Endothelial cell (in vitro differentiated cells): Measurements from ENCODE around the gene FKBP4. TPM values are rescaled to one million over a fixed set of nuclear protein-coding genes. Genes with fewer than 3 reads are reported as not detected.

Source experiments
- DNase-seq: peaks from one replicate; pipeline ENCODE4 v3.0.0; 2021; ENCODE audit warnings: low spot score
- H3K27ac Mint-ChIP-seq: one replicate; pipeline ENCODE4 v1.8.0; 2021; ENCODE audit warnings: mixed read lengths, inconsistent platforms; ENCODE audit not compliant: unreplicated experiment
- H3K27me3 Mint-ChIP-seq: one replicate; pipeline ENCODE4 v1.8.0; 2021; ENCODE audit warnings: mild to moderate bottlenecking, moderate library complexity, mixed read lengths, inconsistent platforms; ENCODE audit not compliant: unreplicated experiment
- H3K36me3 Mint-ChIP-seq: one replicate; pipeline ENCODE4 v1.8.0; 2021; ENCODE audit warnings: mild to moderate bottlenecking, low read depth, mixed read lengths, inconsistent platforms; ENCODE audit not compliant: unreplicated experiment
- H3K4me1 Mint-ChIP-seq: one replicate; pipeline ENCODE4 v1.8.0; 2021; ENCODE audit warnings: mild to moderate bottlenecking, mixed read lengths, inconsistent platforms; ENCODE audit not compliant: unreplicated experiment
- H3K4me3 Mint-ChIP-seq: one replicate; pipeline ENCODE4 v1.8.0; 2021; ENCODE audit warnings: mild to moderate bottlenecking, mixed read lengths, inconsistent platforms; ENCODE audit not compliant: unreplicated experiment
- H3K9me3 Mint-ChIP-seq: one replicate; pipeline ENCODE4 v1.8.0; 2021; ENCODE audit warnings: mixed read lengths, inconsistent platforms; ENCODE audit not compliant: unreplicated experiment
- CTCF ChIP-seq: fragments of 200-600 bp; sonication (generic); IDR thresholded peaks from one replicate; pipeline ENCODE4 v1.5.0; 2021; ENCODE audit warnings: antibody characterized with exemption; ENCODE audit not compliant: unreplicated experiment
- total RNA-seq: library from RNA; stranded (reverse); fragmentation: NEBNext Ultra II Directional; extraction: Animal tissue kit (Norgen Biotek cat#: 25700); gene quantifications from one replicate; pipeline ENCODE4 v1.2.1, GENCODE V29; 2021; ENCODE audit not compliant: unreplicated experiment

The FKBP4 gene
- total RNA-seq, 1 donor from 2014 or later, result 39.6 TPM

GRCh38 chr12:2751686-2752085, 43.1 kb upstream of the FKBP4 start:
- H3K27me3 Mint-ChIP-seq, result peaks cover 16% of the 10 kb centered on the region
- no peak overlapping the region for H3K27ac Mint-ChIP-seq
- no peak overlapping the region for H3K4me3 Mint-ChIP-seq
- H3K4me1 Mint-ChIP-seq, result peaks cover 5% of the 10 kb centered on the region
- no peak for TF ChIP-seq CTCF
- no peak for DNase-seq
- no peaks in the 10 kb centered on the region for H3K36me3 Mint-ChIP-seq
- no peaks in the 10 kb centered on the region for H3K9me3 Mint-ChIP-seq

GRCh38 chr12:2752676-2753371, 41.9 kb upstream of the FKBP4 start:
- H3K27me3 Mint-ChIP-seq, result peaks cover 16% of the 10 kb centered on the region
- no peak overlapping the region for H3K27ac Mint-ChIP-seq
- H3K4me3 Mint-ChIP-seq, result no peak overlapping the region
- H3K36me3 Mint-ChIP-seq, result no peaks in the 10 kb centered on the region
- no peak for TF ChIP-seq CTCF
- peaks cover 5% of the 10 kb centered on the region for H3K4me1 Mint-ChIP-seq
- peak; percentile 88 for DNase-seq
- no peaks in the 10 kb centered on the region for H3K9me3 Mint-ChIP-seq

- H3K4me3 Mint-ChIP-seq, result no peak overlapping the region
- no peaks in the 10 kb centered on the region for H3K9me3 Mint-ChIP-seq
- no peak for TF ChIP-seq CTCF
- DNase-seq, result no peak
- peaks cover 5% of the 10 kb centered on the region for H3K4me1 Mint-ChIP-seq
- H3K27me3 Mint-ChIP-seq, result peaks cover 15% of the 10 kb centered on the region
- H3K27ac Mint-ChIP-seq, result no peak overlapping the region
- H3K36me3 Mint-ChIP-seq, result no peaks in the 10 kb centered on the region
Measured at GRCh38 chr12:2753536-2753935, 41.2 kb upstream of the FKBP4 start.

GRCh38 chr12:2754208-2754607, 40.6 kb upstream of the FKBP4 start:
- TF ChIP-seq CTCF, result no peak
- Mint-ChIP-seq H3K9me3 (no peaks in the 10 kb centered on the region), H3K36me3 (no peaks in the 10 kb centered on the region), H3K4me1 (peaks cover 5% of the 10 kb centered on the region), H3K4me3 (no peak overlapping the region), H3K27ac (no peak overlapping the region), H3K27me3 (peaks cover 14% of the 10 kb centered on the region)
- no peak for DNase-seq

GRCh38 chr12:2756756-2757155, 38.0 kb upstream of the FKBP4 start:
- no peaks in the 10 kb centered on the region for H3K36me3 Mint-ChIP-seq
- peaks cover 5% of the 10 kb centered on the region for H3K4me1 Mint-ChIP-seq
- no peak overlapping the region for H3K4me3 Mint-ChIP-seq
- DNase-seq, result no peak
- no peaks in the 10 kb centered on the region for H3K9me3 Mint-ChIP-seq
- H3K27ac Mint-ChIP-seq, result no peak overlapping the region
- peaks cover 8% of the 10 kb centered on the region for H3K27me3 Mint-ChIP-seq
- TF ChIP-seq CTCF, result no peak
